GM10266 (cell line): ENCODE measurements around the gene ZNF710.
"Not testable (repeated sequence)": the region's sequence is repeated elsewhere in the genome, so short reads cannot be mapped to it uniquely, and the experiment has no call there.

Experiments used
- DNase-seq: peaks from one replicate; pipeline ENCODE4 v3.0.0; 2012; ENCODE audit errors: extremely low spot score
- TF ChIP-seq, protein P1 (sequence below): IDR thresholded peaks from 2 replicates; pipeline ENCODE4 v1.5.1; 2012; ENCODE audit warnings: mild to moderate bottlenecking, low read depth; ENCODE audit not compliant: control insufficient read depth, insufficient read depth; ENCODE audit errors: missing control alignments

ZNF710 gene, protein sequence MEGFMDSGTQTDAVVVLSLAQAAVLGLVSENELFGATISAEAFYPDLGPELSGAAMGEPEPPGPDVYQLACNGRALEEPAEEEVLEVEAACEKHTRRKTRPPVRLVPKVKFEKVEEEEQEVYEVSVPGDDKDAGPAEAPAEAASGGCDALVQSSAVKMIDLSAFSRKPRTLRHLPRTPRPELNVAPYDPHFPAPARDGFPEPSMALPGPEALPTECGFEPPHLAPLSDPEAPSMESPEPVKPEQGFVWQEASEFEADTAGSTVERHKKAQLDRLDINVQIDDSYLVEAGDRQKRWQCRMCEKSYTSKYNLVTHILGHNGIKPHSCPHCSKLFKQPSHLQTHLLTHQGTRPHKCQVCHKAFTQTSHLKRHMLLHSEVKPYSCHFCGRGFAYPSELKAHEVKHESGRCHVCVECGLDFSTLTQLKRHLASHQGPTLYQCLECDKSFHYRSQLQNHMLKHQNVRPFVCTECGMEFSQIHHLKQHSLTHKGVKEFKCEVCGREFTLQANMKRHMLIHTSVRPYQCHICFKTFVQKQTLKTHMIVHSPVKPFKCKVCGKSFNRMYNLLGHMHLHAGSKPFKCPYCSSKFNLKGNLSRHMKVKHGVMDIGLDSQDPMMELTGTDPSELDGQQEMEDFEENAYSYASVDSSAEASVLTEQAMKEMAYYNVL

DNA sequence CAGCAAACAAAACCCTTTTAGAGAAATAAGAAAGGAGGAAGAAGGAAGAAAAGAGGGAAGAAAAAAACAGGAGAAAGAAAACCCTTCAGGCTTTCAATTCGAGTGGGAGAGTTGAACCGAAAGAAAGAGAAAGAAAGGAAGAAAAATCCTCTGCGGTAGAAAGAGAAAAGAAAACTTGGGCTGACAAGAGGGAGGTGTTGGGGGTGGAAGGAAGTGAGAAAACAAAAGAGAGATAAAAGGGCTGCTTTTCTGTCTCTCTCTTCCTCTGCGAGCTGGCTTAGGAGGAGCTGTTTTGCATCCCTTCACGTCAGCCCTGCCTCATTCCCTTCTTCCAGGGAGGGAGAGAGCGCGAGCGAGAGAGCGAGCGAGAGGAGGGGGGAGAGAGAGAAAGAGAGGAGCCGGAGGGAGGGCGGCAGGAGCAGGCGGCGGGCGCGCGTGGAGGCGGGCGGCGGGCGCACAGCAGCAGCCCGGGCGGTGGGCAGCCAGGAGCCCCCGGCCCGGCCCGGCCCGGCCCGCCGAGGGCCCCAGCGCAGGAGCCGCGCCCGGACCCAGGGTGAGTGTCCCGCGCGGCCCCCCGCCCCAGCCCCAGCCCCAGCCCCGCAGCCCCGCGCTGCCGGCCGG, at the start of gene ZNF710:
Gene ZNF710, plus strand, starts transcription at position 263 of the 621 bp plus-strand sequence. CDS start 65,814 bp downstream, outside the sequence.
- peak; percentile 89 for DNase-seq
- TF ChIP-seq, protein P1, sequence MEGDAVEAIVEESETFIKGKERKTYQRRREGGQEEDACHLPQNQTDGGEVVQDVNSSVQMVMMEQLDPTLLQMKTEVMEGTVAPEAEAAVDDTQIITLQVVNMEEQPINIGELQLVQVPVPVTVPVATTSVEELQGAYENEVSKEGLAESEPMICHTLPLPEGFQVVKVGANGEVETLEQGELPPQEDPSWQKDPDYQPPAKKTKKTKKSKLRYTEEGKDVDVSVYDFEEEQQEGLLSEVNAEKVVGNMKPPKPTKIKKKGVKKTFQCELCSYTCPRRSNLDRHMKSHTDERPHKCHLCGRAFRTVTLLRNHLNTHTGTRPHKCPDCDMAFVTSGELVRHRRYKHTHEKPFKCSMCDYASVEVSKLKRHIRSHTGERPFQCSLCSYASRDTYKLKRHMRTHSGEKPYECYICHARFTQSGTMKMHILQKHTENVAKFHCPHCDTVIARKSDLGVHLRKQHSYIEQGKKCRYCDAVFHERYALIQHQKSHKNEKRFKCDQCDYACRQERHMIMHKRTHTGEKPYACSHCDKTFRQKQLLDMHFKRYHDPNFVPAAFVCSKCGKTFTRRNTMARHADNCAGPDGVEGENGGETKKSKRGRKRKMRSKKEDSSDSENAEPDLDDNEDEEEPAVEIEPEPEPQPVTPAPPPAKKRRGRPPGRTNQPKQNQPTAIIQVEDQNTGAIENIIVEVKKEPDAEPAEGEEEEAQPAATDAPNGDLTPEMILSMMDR, result no peak

DNA sequence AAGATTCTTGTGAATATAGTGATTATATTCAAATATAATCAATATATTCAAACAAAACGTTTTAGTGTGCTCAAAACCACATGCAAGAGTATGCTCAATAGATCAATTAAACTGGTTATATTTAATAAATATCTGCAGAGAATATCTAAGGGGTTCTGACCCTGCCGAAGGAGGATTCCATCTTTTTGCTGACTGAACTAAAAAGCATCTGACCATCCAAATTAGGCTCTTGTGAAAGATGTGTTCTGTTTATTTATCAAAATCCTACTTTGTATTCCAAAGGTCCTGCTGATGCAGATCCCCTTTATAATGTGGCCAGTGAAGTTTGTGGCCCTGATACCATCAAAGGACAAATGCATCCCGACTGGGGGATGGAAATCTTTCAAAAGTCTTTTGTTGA, 46.6 kb upstream of the ZNF710 start:
- DNase-seq, result no peak
- TF ChIP-seq, protein P1, result no peak

DNA sequence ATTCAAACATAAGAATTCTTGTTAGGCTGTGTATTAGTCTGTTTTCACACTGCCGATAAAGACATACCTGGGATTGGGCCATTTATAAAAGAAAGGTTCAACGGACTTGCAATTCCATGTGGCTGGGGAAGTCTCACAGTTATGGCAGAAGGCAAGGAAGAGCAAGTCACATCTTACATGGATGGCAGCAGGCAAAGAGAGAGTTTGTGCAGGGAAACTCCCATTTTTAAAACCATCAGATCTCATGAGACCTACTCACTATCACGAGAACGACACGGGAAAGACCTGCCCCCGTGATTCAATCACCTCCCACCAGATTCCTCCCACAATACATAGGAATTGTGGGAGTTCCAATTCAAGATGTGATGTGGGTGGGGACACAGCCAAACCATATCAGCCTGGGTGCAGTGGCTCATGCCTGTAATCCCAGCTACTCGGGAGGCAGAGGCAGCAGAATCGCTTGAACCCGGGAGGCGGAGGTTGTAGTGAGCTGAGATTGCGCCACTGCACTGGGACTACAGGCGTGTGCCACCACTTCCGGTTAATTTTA, 45.6 kb upstream of the ZNF710 start:
- not testable (repeated sequence) for DNase-seq

DNA sequence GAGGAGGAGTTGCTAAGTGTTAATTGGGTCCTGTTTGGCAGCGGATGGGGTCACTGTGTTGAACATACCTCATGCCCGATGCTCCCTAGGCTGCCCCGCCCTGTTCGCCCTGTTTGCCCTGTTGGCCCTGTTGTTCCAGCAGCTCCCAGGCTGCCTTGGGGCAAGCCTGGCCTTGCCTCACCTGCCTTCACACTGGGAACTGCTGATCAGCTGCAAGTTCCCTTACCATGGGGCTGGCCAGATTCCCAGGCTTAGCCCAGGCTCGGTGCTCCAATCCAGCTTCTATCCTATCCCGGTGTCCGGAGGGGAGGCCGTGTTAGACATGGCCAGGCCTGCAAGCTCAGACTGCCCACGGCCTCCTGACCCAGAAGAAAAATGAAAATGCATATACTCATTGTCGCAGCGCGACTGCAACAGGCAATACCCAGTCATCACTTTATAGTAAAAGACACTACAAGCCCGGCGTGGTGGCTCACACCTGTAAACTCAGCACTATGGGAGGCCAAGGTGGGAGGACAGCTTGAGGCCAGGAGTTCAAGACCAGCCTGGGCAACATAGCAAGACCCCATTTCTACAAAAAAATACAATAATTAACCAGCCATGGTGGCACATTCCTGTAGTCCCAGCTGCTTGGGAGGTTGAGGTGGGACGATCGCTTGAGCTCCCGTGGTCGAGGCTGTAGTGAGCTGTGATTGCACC, 42.9 kb upstream of the ZNF710 start:
- TF ChIP-seq, protein P1, result no peak
- DNase-seq, result no peak

DNA sequence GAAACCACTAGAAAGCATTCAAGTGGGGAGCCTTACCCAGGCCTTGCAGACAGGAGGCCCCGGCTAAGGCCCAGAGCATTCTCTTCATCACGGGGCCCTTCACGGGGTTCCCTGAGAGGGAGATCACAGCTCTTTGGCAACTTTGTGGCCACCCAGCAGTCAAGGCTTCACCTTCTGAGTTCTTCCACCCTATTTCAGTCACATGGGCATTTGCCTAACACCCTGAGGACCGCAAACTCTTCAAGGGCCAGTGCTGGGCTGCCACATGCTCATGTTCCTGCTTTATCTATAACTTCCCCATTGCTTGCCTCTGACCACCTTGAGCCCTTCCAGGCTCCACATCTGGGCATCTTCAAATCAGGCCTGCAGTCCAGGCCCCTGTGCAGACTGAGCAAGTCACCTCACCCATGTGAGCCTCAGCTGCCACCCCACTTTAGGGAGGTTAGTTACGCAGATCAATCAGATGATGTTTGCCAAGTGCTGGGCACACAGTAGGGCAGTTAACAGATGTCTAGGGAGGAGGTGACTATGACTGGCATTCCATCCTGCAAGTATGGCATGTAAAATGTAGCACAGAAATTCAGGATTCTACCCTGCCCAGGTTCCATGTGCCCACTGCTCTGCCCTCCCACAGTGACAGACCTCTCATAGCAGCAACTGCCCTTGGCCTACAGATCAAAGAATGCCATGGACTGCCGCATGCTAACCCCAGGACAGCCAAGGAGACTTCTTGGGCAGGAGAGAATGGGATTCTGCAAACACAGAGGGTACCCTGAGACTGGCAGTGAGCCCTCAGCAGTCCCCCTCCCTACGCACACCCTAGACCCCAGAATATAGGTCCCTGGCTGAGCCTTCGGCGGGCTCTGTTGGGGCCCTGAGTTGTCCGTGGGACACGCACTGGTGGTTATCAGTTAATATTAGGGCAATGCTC, 37.6 kb upstream of the ZNF710 start:
- no peak for DNase-seq
- TF ChIP-seq, protein P1, result no peak

DNA sequence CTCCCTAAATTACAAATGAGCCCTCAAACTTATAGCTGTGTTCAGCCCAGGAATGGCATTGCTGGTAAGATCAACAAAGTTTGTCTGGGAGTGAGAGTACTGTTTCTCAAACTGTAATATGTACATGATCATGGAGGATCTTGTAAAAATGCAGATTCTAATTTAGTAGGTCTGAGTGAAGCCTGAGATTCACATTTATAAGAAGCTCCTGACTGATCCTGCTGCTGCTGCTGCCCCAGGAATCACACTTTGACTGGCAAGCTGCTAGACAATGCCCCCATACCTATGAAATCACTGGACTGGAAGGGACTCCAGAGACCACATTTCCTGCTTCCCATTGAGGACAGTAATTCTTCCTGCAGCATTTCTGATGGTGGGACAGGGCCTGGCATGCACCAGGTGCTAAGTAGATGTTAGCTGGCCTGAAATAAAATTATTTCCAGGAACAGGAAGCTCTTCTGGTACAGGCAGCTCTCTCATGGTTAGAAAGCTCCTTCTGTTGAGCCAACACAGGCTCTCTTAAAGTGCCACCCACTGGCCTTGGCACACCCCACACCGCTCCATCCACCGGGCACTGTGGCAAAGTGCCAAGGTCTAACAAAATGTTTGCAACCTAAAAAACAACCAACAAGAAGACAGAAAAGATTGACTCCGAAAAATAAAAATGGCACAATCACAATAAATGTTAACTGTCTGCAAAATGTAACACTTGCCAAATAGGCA, 36.7 kb upstream of the ZNF710 start:
- TF ChIP-seq, protein P1, result no peak
- DNase-seq, result no peak
